ENCODE measurements around the gene F2.
"Not testable (repeated sequence)": the region's sequence is repeated elsewhere in the genome, so short reads cannot be mapped to it uniquely, and the experiment has no call there.

The F2 gene

GRCh38 chr11:46711303-46711702, 7.7 kb upstream of the F2 start:
- DNase-seq (ENCODE audit: low read depth in 1 of 2, low spot score in 1 of 2), result no peak
- H3K27me3 ChIP-seq (ENCODE audit: insufficient read depth, poor library complexity, severe bottlenecking), result no peaks in the 10 kb centered on the region
- H3K4me3 ChIP-seq (replicated peaks; ENCODE audit: insufficient read depth, low read length), result no peak overlapping the region
- no peak overlapping the region for H3K27ac ChIP-seq (replicated peaks)
- TF ChIP-seq REST (IDR thresholded peaks at IDR 0.05; ENCODE audit: insufficient replicate concordance, low read depth), result no peak
- TF ChIP-seq GABPA (IDR thresholded peaks at IDR 0.05; ENCODE audit: low read depth), result no peak
- TF ChIP-seq POLR2AphosphoS5 (IDR thresholded peaks at IDR 0.05; ENCODE audit: low read depth), result no peak
- no peak for TF ChIP-seq CTCF (IDR thresholded peaks at IDR 0.05; ENCODE audit: insufficient read depth, low read length)
- TF ChIP-seq SPI1 (IDR thresholded peaks at IDR 0.05; ENCODE audit: borderline replicate concordance, low read depth), result no peak

GRCh38 chr11:46712874-46713576, 6.0 kb upstream of the F2 start:
- Histone ChIP-seq H3K27ac (replicated peaks) (no peak overlapping the region), H3K27me3 (ENCODE audit: insufficient read depth, poor library complexity, severe bottlenecking) (no peaks in the 10 kb centered on the region), H3K4me3 (replicated peaks; ENCODE audit: insufficient read depth, low read length) (no peak overlapping the region)
- TF ChIP-seq POLR2AphosphoS5 (IDR thresholded peaks at IDR 0.05; ENCODE audit: low read depth), result no peak
- DNase-seq (ENCODE audit: low read depth in 1 of 2, low spot score in 1 of 2), result no peak

GRCh38 chr11:46717825-46718154, 1.2 kb upstream of the F2 start:
- not testable (repeated sequence) for H3K27me3 ChIP-seq (ENCODE audit: insufficient read depth, poor library complexity, severe bottlenecking); DNase-seq (ENCODE audit: low read depth in 1 of 2, low spot score in 1 of 2); H3K4me3 ChIP-seq (replicated peaks; ENCODE audit: insufficient read depth, low read length); H3K27ac ChIP-seq (replicated peaks)

GRCh38 chr11:46718155-46719019, 626 bp upstream of the F2 start:
- TF ChIP-seq GABPA (IDR thresholded peaks at IDR 0.05; ENCODE audit: low read depth) (no peak), CTCF (IDR thresholded peaks at IDR 0.05; ENCODE audit: insufficient read depth, low read length) (no peak), POLR2AphosphoS5 (IDR thresholded peaks at IDR 0.05; ENCODE audit: low read depth) (no peak), REST (IDR thresholded peaks at IDR 0.05; ENCODE audit: insufficient replicate concordance, low read depth) (no peak), SPI1 (IDR thresholded peaks at IDR 0.05; ENCODE audit: borderline replicate concordance, low read depth) (no peak)
- no peak overlapping the region for H3K27ac ChIP-seq (replicated peaks)
- DNase-seq (ENCODE audit: low read depth in 1 of 2, low spot score in 1 of 2), result no peak
- H3K27me3 ChIP-seq (ENCODE audit: insufficient read depth, poor library complexity, severe bottlenecking), result no peaks in the 10 kb centered on the region
- no peak overlapping the region for H3K4me3 ChIP-seq (replicated peaks; ENCODE audit: insufficient read depth, low read length)
